Breast epithelium (tissue), 3 donors: ENCODE data around the gene THBS2.

Experiments used
- POLR2A ChIP-seq: fragments of 450-650 bp; IDR thresholded peaks from one replicate; pipeline ENCODE4 v1.6.1; 2016; ENCODE audit warnings: antibody characterized with exemption, mild to moderate bottlenecking, moderate library complexity
- POLR2AphosphoS5 ChIP-seq, 3 donors: sonication (generic); formaldehyde crosslinking; IDR thresholded peaks; one replicate each; pipeline ENCODE4 v1.6.1; 2017; ENCODE audit warnings: antibody characterized with exemption in 3 of 3
- TF ChIP-seq, protein P1 (sequence below), 3 donors: fragments of 450-650 bp; IDR thresholded peaks; one replicate each; pipeline ENCODE4 v1.5.1; 2016 to 2017; ENCODE audit warnings: antibody characterized with exemption in 3 of 3, mild to moderate bottlenecking in 3 of 3, moderate library complexity in 3 of 3

DNA sequence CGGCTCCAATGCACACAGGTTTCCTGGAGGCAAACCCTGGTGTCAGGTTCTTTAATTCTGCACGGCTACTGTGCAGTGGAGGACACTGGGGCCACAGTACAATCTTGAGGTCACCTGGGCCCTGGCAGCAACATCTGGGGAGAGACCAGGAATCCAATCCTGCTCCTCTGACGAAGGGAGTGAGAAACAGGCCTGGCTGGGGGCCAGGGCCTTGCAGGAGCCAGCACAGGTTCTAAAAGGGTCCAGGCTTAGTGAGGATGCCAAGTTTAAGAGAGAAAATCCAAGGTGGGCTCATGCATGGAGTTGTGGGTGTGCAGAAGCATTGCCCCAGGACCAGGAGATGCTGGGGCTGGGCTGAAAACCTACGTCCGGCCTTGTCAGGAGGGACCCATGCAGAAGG is 12.6 kb upstream of the THBS2 start:
- TF ChIP-seq, protein P1, sequence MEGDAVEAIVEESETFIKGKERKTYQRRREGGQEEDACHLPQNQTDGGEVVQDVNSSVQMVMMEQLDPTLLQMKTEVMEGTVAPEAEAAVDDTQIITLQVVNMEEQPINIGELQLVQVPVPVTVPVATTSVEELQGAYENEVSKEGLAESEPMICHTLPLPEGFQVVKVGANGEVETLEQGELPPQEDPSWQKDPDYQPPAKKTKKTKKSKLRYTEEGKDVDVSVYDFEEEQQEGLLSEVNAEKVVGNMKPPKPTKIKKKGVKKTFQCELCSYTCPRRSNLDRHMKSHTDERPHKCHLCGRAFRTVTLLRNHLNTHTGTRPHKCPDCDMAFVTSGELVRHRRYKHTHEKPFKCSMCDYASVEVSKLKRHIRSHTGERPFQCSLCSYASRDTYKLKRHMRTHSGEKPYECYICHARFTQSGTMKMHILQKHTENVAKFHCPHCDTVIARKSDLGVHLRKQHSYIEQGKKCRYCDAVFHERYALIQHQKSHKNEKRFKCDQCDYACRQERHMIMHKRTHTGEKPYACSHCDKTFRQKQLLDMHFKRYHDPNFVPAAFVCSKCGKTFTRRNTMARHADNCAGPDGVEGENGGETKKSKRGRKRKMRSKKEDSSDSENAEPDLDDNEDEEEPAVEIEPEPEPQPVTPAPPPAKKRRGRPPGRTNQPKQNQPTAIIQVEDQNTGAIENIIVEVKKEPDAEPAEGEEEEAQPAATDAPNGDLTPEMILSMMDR (IDR thresholded peaks at IDR 0.05), result no peak
- TF ChIP-seq POLR2AphosphoS5 (IDR thresholded peaks at IDR 0.05), result no peak
- no peak for TF ChIP-seq POLR2A
